ENCODE results near the gene MOCOS.

The MOCOS gene

GRCh38 chr18:36187193-36187825 is at the start of gene MOCOS:
Gene MOCOS, plus strand, starts transcription at chr18:36187497. Its CDS starts 43 bp downstream, at chr18:36187540.
- CTCF ChIA-PET: no interaction called here
- Mint-ChIP-seq H3K4me1 (peaks cover 17% of the 10 kb centered on the region), H3K27me3 (peaks cover 59% of the 10 kb centered on the region), H3K36me3 (no peaks in the 10 kb centered on the region), H3K27ac (no peak within 1 kb of the TSS), H3K4me3 (peak within 1 kb of the TSS; percentile 73), H3K9me3 (no peaks in the 10 kb centered on the region)
- peak; percentile 62 for DNase-seq

- Mint-ChIP-seq H3K27ac (no peak overlapping the region), H3K4me1 (peaks cover 6% of the 10 kb centered on the region), H3K4me3 (no peak overlapping the region), H3K36me3 (peaks cover 46% of the 10 kb centered on the region), H3K27me3 (no peaks in the 10 kb centered on the region), H3K9me3 (no peaks in the 10 kb centered on the region)
- no peak for DNase-seq
- CTCF ChIA-PET: interaction anchor here (1.0 kb wide), 1 partner anchor 145 kb away, joined by 3 read pairs; no protein-coding TSS in a partner anchor
Measured at GRCh38 chr18:36139245-36139644, 48.1 kb upstream of the MOCOS start.

GRCh38 chr18:36141576-36141975 is 45.7 kb upstream of the MOCOS start:
- H3K9me3 Mint-ChIP-seq: no peaks in the 10 kb centered on the region
- peaks cover 55% of the 10 kb centered on the region for H3K36me3 Mint-ChIP-seq
- H3K4me1 Mint-ChIP-seq: peaks cover 6% of the 10 kb centered on the region
- CTCF ChIA-PET: interaction anchor here (0.8 kb wide), 1 partner anchor 15 kb away, joined by 4 read pairs; no protein-coding TSS in a partner anchor
- no peak overlapping the region for H3K27ac Mint-ChIP-seq
- no peak for DNase-seq
- no peak overlapping the region for H3K4me3 Mint-ChIP-seq
- H3K27me3 Mint-ChIP-seq: no peaks in the 10 kb centered on the region

GRCh38 chr18:36142751-36143150 is 44.5 kb upstream of the MOCOS start:
- no peak for DNase-seq
- no peak overlapping the region for H3K4me3 Mint-ChIP-seq
- no peak overlapping the region for H3K27ac Mint-ChIP-seq
- no peaks in the 10 kb centered on the region for H3K27me3 Mint-ChIP-seq
- CTCF ChIA-PET: no interaction called here
- H3K9me3 Mint-ChIP-seq: no peaks in the 10 kb centered on the region
- peaks cover 5% of the 10 kb centered on the region for H3K4me1 Mint-ChIP-seq
- H3K36me3 Mint-ChIP-seq: peaks cover 53% of the 10 kb centered on the region

- no peak overlapping the region for H3K4me3 Mint-ChIP-seq
- H3K27me3 Mint-ChIP-seq: no peaks in the 10 kb centered on the region
- peaks cover 5% of the 10 kb centered on the region for H3K4me1 Mint-ChIP-seq
- H3K36me3 Mint-ChIP-seq: peaks cover 50% of the 10 kb centered on the region
- H3K9me3 Mint-ChIP-seq: no peaks in the 10 kb centered on the region
- no peak overlapping the region for H3K27ac Mint-ChIP-seq
- no peak for DNase-seq
- CTCF ChIA-PET: interaction anchor here (0.7 kb wide), 1 partner anchor 37 kb away, joined by 3 read pairs; no protein-coding TSS in a partner anchor
Measured at GRCh38 chr18:36143391-36143790, 43.9 kb upstream of the MOCOS start.

- peaks cover 54% of the 10 kb centered on the region for H3K36me3 Mint-ChIP-seq
- no peaks in the 10 kb centered on the region for H3K4me1 Mint-ChIP-seq
- no peak for DNase-seq
- no peaks in the 10 kb centered on the region for H3K27me3 Mint-ChIP-seq
- H3K4me3 Mint-ChIP-seq: no peak overlapping the region
- no peak overlapping the region for H3K27ac Mint-ChIP-seq
- no peaks in the 10 kb centered on the region for H3K9me3 Mint-ChIP-seq
- CTCF ChIA-PET: interaction anchor here (1.2 kb wide), 1 partner anchor 538 kb away, joined by 3 read pairs; no protein-coding TSS in a partner anchor
Measured at GRCh38 chr18:36149514-36150289, 37.6 kb upstream of the MOCOS start.

GRCh38 chr18:36152781-36153180 is 34.5 kb upstream of the MOCOS start:
- CTCF ChIA-PET: no interaction called here
- no peaks in the 10 kb centered on the region for H3K27me3 Mint-ChIP-seq

GRCh38 chr18:36153203-36153602 is 34.1 kb upstream of the MOCOS start:
- CTCF ChIA-PET: no interaction called here
- H3K27me3 Mint-ChIP-seq: no peaks in the 10 kb centered on the region
- H3K9me3 Mint-ChIP-seq: no peaks in the 10 kb centered on the region
- no peaks in the 10 kb centered on the region for H3K4me1 Mint-ChIP-seq
- H3K4me3 Mint-ChIP-seq: no peak overlapping the region
- peak overlapping the region; percentile 12 for H3K27ac Mint-ChIP-seq
- no peak for DNase-seq
- H3K36me3 Mint-ChIP-seq: peaks cover 56% of the 10 kb centered on the region

More at GRCh38 chr18:36152781-36153180, 34.5 kb upstream of the MOCOS start:
- no peak overlapping the region for H3K4me3 Mint-ChIP-seq
- H3K4me1 Mint-ChIP-seq: no peaks in the 10 kb centered on the region
- DNase-seq: no peak
- H3K27ac Mint-ChIP-seq: no peak overlapping the region
- no peaks in the 10 kb centered on the region for H3K9me3 Mint-ChIP-seq
- H3K36me3 Mint-ChIP-seq: peaks cover 55% of the 10 kb centered on the region

GRCh38 chr18:36153771-36154170 is 33.5 kb upstream of the MOCOS start:
- no peak for DNase-seq
- no peak overlapping the region for H3K27ac Mint-ChIP-seq
- no peak overlapping the region for H3K4me3 Mint-ChIP-seq
- no peaks in the 10 kb centered on the region for H3K9me3 Mint-ChIP-seq
- no peaks in the 10 kb centered on the region for H3K4me1 Mint-ChIP-seq
- no peaks in the 10 kb centered on the region for H3K27me3 Mint-ChIP-seq
- peaks cover 59% of the 10 kb centered on the region for H3K36me3 Mint-ChIP-seq
- CTCF ChIA-PET: no interaction called here

GRCh38 chr18:36155851-36156757 is 31.2 kb upstream of the MOCOS start:
- H3K36me3 Mint-ChIP-seq: peaks cover 52% of the 10 kb centered on the region
- no peaks in the 10 kb centered on the region for H3K9me3 Mint-ChIP-seq

GRCh38 chr18:36157441-36157840 is 29.9 kb upstream of the MOCOS start:
- H3K4me3 Mint-ChIP-seq: no peak overlapping the region
- H3K27ac Mint-ChIP-seq: no peak overlapping the region
- H3K4me1 Mint-ChIP-seq: no peaks in the 10 kb centered on the region
- H3K36me3 Mint-ChIP-seq: peaks cover 59% of the 10 kb centered on the region
- H3K27me3 Mint-ChIP-seq: no peaks in the 10 kb centered on the region
- no peaks in the 10 kb centered on the region for H3K9me3 Mint-ChIP-seq
- CTCF ChIA-PET: no interaction called here
- DNase-seq: no peak

More at GRCh38 chr18:36155851-36156757, 31.2 kb upstream of the MOCOS start:
- Mint-ChIP-seq H3K4me3 (no peak overlapping the region), H3K27ac (no peak overlapping the region), H3K27me3 (no peaks in the 10 kb centered on the region), H3K4me1 (no peaks in the 10 kb centered on the region)
- no peak for DNase-seq
- CTCF ChIA-PET: no interaction called here

GRCh38 chr18:36158266-36158867 is 28.9 kb upstream of the MOCOS start:
- no peak for DNase-seq
- peaks cover 54% of the 10 kb centered on the region for H3K36me3 Mint-ChIP-seq

GRCh38 chr18:36160959-36161371 is 26.3 kb upstream of the MOCOS start:
- CTCF ChIA-PET: interaction anchor here (0.7 kb wide), 2 partner anchors 29 to 795 kb away, joined by 3 read pairs; no protein-coding TSS in a partner anchor
- no peak overlapping the region for H3K27ac Mint-ChIP-seq
- H3K27me3 Mint-ChIP-seq: no peaks in the 10 kb centered on the region
- DNase-seq: no peak
- H3K9me3 Mint-ChIP-seq: no peaks in the 10 kb centered on the region
- no peaks in the 10 kb centered on the region for H3K4me1 Mint-ChIP-seq
- H3K4me3 Mint-ChIP-seq: no peak overlapping the region
- peaks cover 60% of the 10 kb centered on the region for H3K36me3 Mint-ChIP-seq

More at GRCh38 chr18:36158266-36158867, 28.9 kb upstream of the MOCOS start:
- Mint-ChIP-seq H3K4me1 (no peaks in the 10 kb centered on the region), H3K4me3 (no peak overlapping the region), H3K27ac (no peak overlapping the region), H3K9me3 (no peaks in the 10 kb centered on the region), H3K27me3 (no peaks in the 10 kb centered on the region)
- CTCF ChIA-PET: no interaction called here

- DNase-seq: no peak
- Mint-ChIP-seq H3K4me1 (no peaks in the 10 kb centered on the region), H3K27me3 (no peaks in the 10 kb centered on the region), H3K4me3 (no peak overlapping the region), H3K36me3 (peaks cover 48% of the 10 kb centered on the region), H3K9me3 (no peaks in the 10 kb centered on the region), H3K27ac (no peak overlapping the region)
- CTCF ChIA-PET: no interaction called here
Measured at GRCh38 chr18:36162981-36163380, 24.3 kb upstream of the MOCOS start.
